GM23338 (cell line): ENCODE measurements around the gene GTPBP1. TPM values are rescaled to one million over a fixed set of nuclear protein-coding genes. Genes with fewer than 3 reads are reported as not detected.

ENCODE experiments used
- ATAC-seq: fragments of 200-7000 bp; cut with Tn5 transposase; 3 replicates; pipeline ENCODE4 v1.9.1; 2020
- DNase-seq: peaks from one replicate; pipeline ENCODE4 v3.0.0-alpha.2; 2015; ENCODE audit warnings: low spot score
- H2AFZ ChIP-seq: fragments of 200-600 bp; sonication (generic); 2 replicates; pipeline ENCODE4 v1.8.0; 2016; ENCODE audit warnings: antibody characterized with exemption, mild to moderate bottlenecking, moderate library complexity
- H3F3A ChIP-seq: fragments of 200-600 bp; sonication (generic); replicated peaks from 2 replicates; pipeline ENCODE4 v1.8.0; 2017; ENCODE audit warnings: antibody characterized with exemption, mixed run types, low read depth
- H3K27ac ChIP-seq: fragments of 200-600 bp; sonication (generic); 2 replicates; pipeline ENCODE4 v1.6.1; 2016; ENCODE audit warnings: low read depth
- H3K27me3 ChIP-seq: fragments of 200-600 bp; sonication (generic); 2 replicates; pipeline ENCODE4 v1.8.0; 2016; ENCODE audit warnings: mild to moderate bottlenecking, mixed run types, moderate library complexity; ENCODE audit not compliant: insufficient read depth
- H3K36me3 ChIP-seq: fragments of 200-600 bp; sonication (generic); 2 replicates; pipeline ENCODE4 v1.8.0; 2016; ENCODE audit warnings: mild to moderate bottlenecking; ENCODE audit not compliant: insufficient read depth
- H3K4me1 ChIP-seq: fragments of 200-600 bp; sonication (generic); 2 replicates; pipeline ENCODE4 v1.8.0; 2016; ENCODE audit warnings: mild to moderate bottlenecking, moderate library complexity; ENCODE audit not compliant: insufficient read depth
- H3K4me2 ChIP-seq: fragments of 200-600 bp; sonication (generic); 2 replicates; pipeline ENCODE4 v1.7.1; 2017; ENCODE audit warnings: mixed run types
- H3K4me3 ChIP-seq: fragments of 200-600 bp; sonication (generic); 2 replicates; pipeline ENCODE4 v1.6.1; 2016; ENCODE audit warnings: mixed run types
- H3K79me2 ChIP-seq: fragments of 200-600 bp; sonication (generic); replicated peaks from 2 replicates; pipeline ENCODE4 v1.8.0; 2017; ENCODE audit warnings: mild to moderate bottlenecking; ENCODE audit not compliant: insufficient read depth
- H3K9me2 ChIP-seq: fragments of 200-600 bp; sonication (generic); 2 replicates; pipeline ENCODE4 v1.8.0; 2017; ENCODE audit not compliant: insufficient read depth
- H4K20me1 ChIP-seq: fragments of 200-600 bp; sonication (generic); replicated peaks from 2 replicates; pipeline ENCODE4 v1.8.0; 2017; ENCODE audit warnings: mild to moderate bottlenecking; ENCODE audit not compliant: insufficient read depth
- H3K27ac Mint-ChIP-seq: 2 replicates; pipeline ENCODE4 v1.8.0; 2020; ENCODE audit warnings: inconsistent platforms, mild to moderate bottlenecking, moderate library complexity, mixed read lengths
- H3K27me3 Mint-ChIP-seq: 3 replicates; pipeline ENCODE4 v1.8.0; 2022; ENCODE audit warnings: low read depth, mild to moderate bottlenecking, moderate library complexity, mixed read lengths, inconsistent platforms; ENCODE audit not compliant: insufficient read depth, poor library complexity
- H3K36me3 Mint-ChIP-seq: 3 replicates; pipeline ENCODE4 v1.8.0; 2021; ENCODE audit warnings: low read depth, mild to moderate bottlenecking, inconsistent platforms, moderate library complexity, mixed read lengths
- H3K4me1 Mint-ChIP-seq: 3 replicates; pipeline ENCODE4 v1.8.0; 2020; ENCODE audit warnings: mild to moderate bottlenecking, inconsistent platforms, mixed read lengths
- H3K4me3 Mint-ChIP-seq: 3 replicates; pipeline ENCODE4 v1.8.0; 2021; ENCODE audit warnings: moderate library complexity, mild to moderate bottlenecking, inconsistent platforms, mixed read lengths
- H3K9me3 Mint-ChIP-seq: 3 replicates; pipeline ENCODE4 v1.8.0; 2020; ENCODE audit warnings: moderate library complexity, mild to moderate bottlenecking, inconsistent platforms, mixed read lengths
- CREB1 ChIP-seq: fragments of 250-450 bp; sonication (Bioruptor Pico); IDR thresholded peaks from 2 replicates; pipeline ENCODE4 v1.5.0; 2020; ENCODE audit warnings: low read depth, mild to moderate bottlenecking, moderate library complexity
- CTCF ChIP-seq, 2 experiments: fragments of 200-600 bp in 1 of 2; sonication (generic) in 1 of 2; conservative IDR thresholded peaks; 2 replicates each; pipeline versions ENCODE4 v1.5.1 to v1.6.1; 2016 to 2017; ENCODE audit warnings: antibody characterized with exemption in 2 of 2, low read depth in 2 of 2, mild to moderate bottlenecking in 2 of 2, moderate library complexity in 1 of 2
- ETS1 ChIP-seq: IDR thresholded peaks from 2 replicates; pipeline ENCODE4 v1.6.1; 2016; ENCODE audit warnings: antibody characterized with exemption
- EZH2 ChIP-seq: fragments of 200-600 bp; sonication (generic); IDR thresholded peaks from one replicate; pipeline ENCODE4 v1.8.0; 2017; ENCODE audit warnings: antibody characterized with exemption, mild to moderate bottlenecking, low read depth; ENCODE audit not compliant: unreplicated experiment
- EZH2phosphoT487 ChIP-seq: fragments of 200-600 bp; sonication (generic); IDR thresholded peaks from one replicate; pipeline ENCODE4 v1.8.1; 2018; ENCODE audit warnings: antibody characterized with exemption; ENCODE audit not compliant: unreplicated experiment
- POLR2AphosphoS5 ChIP-seq: IDR thresholded peaks from 2 replicates; pipeline ENCODE4 v1.6.1; 2016; ENCODE audit warnings: antibody characterized with exemption, low read depth
- REST ChIP-seq: IDR thresholded peaks from one replicate; pipeline ENCODE4 v1.6.1; 2018; ENCODE audit warnings: antibody characterized with exemption; ENCODE audit not compliant: unreplicated experiment
- STAT1 ChIP-seq: IDR thresholded peaks from one replicate; pipeline ENCODE4 v1.6.1; 2016; ENCODE audit warnings: antibody characterized with exemption; ENCODE audit not compliant: unreplicated experiment
- ZNF114 ChIP-seq: fragments of 250-450 bp; sonication (Bioruptor Pico); IDR thresholded peaks from 2 replicates; pipeline ENCODE4 v1.5.0; 2020; ENCODE audit warnings: mild to moderate bottlenecking, moderate library complexity
- ZNF331 ChIP-seq: fragments of 250-450 bp; sonication (Bioruptor Pico); IDR thresholded peaks from 2 replicates; pipeline ENCODE4 v1.5.0; 2020; ENCODE audit warnings: low read depth, mild to moderate bottlenecking, moderate library complexity
- polyA plus RNA-seq: library from polyadenylated mRNA; unstranded; fragments of >200 nt; fragmentation: Nextera tagmentation; extraction: Ambion mirVana; gene quantifications from 2 replicates; pipeline ENCODE4 v1.2.1, GENCODE V29; 2016
- total RNA-seq: library from RNA; depleted of rRNA; stranded (reverse); fragments of >200 nt; shearing (Covaris generic); gene quantifications from 2 replicates; pipeline ENCODE4 v1.2.3, GENCODE V29; 2014

The GTPBP1 gene
- total and polyA plus RNA-seq, 2 experiments from 2014 or later = 27.2 to 88.4 TPM

- peak overlapping the region; percentile 54; the same call in 1 of the 2 replicates for H3K27ac Mint-ChIP-seq
- Histone ChIP-seq H3K9me2 (no peaks in the 10 kb centered on the region), H3F3A (0 out of 2 replicates have a peak, but pooled peaks cover 4% of the 10 kb centered on the region), H4K20me1 (peaks cover 48% of the 10 kb centered on the region), H3K36me3 (peaks cover 25% of the 10 kb centered on the region; the same call in 1 of the 2 replicates), H2AFZ (no peak overlapping the region), H3K4me3 (no peak overlapping the region), H3K4me2 (no peak overlapping the region), H3K27ac (no peak overlapping the region), H3K79me2 (peaks cover 49% of the 10 kb centered on the region), H3K4me1 (peaks cover 31% of the 10 kb centered on the region), H3K27me3 (no peaks in the 10 kb centered on the region)
- no peaks in the 10 kb centered on the region for H3K9me3 Mint-ChIP-seq
- peaks cover 41% of the 10 kb centered on the region for H3K4me1 Mint-ChIP-seq
- DNase-seq (no peak), ATAC-seq (no peak)
- peaks cover 41% of the 10 kb centered on the region for H3K36me3 Mint-ChIP-seq
- H3K27me3 Mint-ChIP-seq = peaks cover 7% of the 10 kb centered on the region
- H3K4me3 Mint-ChIP-seq = no peak overlapping the region
- no peak for TF ChIP-seq EZH2phosphoT487
- no peak for TF ChIP-seq ZNF114 (CRISPR knock-in tag)
- no peak for TF ChIP-seq EZH2
- no peak for TF ChIP-seq CREB1
- TF ChIP-seq ZNF331 = no peak
- no peak for TF ChIP-seq CTCF (conservative IDR thresholded peaks at IDR 0.05; ENCODE audit: low read depth in 2 of 2)
- TF ChIP-seq ETS1 = no peak
- no peak for TF ChIP-seq REST
- no peak for TF ChIP-seq POLR2AphosphoS5
- TF ChIP-seq STAT1 = no peak
Observed at GRCh38 chr22:38715852-38716251, 10.1 kb downstream of the GTPBP1 start.

- H3K4me1 ChIP-seq = peaks cover 27% of the 10 kb centered on the region
- 0 out of 2 replicates have a peak, but pooled peaks cover 4% of the 10 kb centered on the region for H3F3A ChIP-seq
- no peak overlapping the region for H3K4me3 ChIP-seq
- H4K20me1 ChIP-seq = peaks cover 44% of the 10 kb centered on the region
- H3K9me3 Mint-ChIP-seq = no peaks in the 10 kb centered on the region
- no peak for ATAC-seq
- no peaks in the 10 kb centered on the region for H3K9me2 ChIP-seq
- TF ChIP-seq POLR2AphosphoS5 = no peak
- H3K36me3 Mint-ChIP-seq = peaks cover 39% of the 10 kb centered on the region
- peaks cover 7% of the 10 kb centered on the region for H3K27me3 Mint-ChIP-seq
- no peak overlapping the region for H3K4me3 Mint-ChIP-seq
- H3K27me3 ChIP-seq = no peaks in the 10 kb centered on the region
- H3K27ac Mint-ChIP-seq = peak overlapping the region; percentile 90
- H3K4me1 Mint-ChIP-seq = peaks cover 38% of the 10 kb centered on the region
- no peak overlapping the region for H3K4me2 ChIP-seq
- H3K27ac ChIP-seq = peak overlapping the region; percentile 32; the same call in 1 of the 2 replicates
- H2AFZ ChIP-seq = no peak overlapping the region
- DNase-seq = no peak
- H3K79me2 ChIP-seq = peaks cover 45% of the 10 kb centered on the region
- H3K36me3 ChIP-seq = peaks cover 22% of the 10 kb centered on the region; the same call in 1 of the 2 replicates
Observed at GRCh38 chr22:38716271-38716670, 10.5 kb downstream of the GTPBP1 start.
